H54 (cell line): ENCODE data around the gene LARP1.

Experiments used
- DNase-seq: peaks from one replicate; pipeline ENCODE4 v3.0.0; 2011; ENCODE audit warnings: low spot score, mixed read lengths; ENCODE audit not compliant: insufficient read length
- FAIRE-seq: peaks from 3 replicates; lab custom pipeline; 2011; peaks lifted over from hg19 to GRCh38; lab: Jason Lieb, UNC
- POLR2A ChIP-seq: IDR thresholded peaks from 2 replicates; pipeline ENCODE4 v1.6.1; 2011; ENCODE audit warnings: low read depth, mild to moderate bottlenecking, low read length

Gene LARP1

DNA sequence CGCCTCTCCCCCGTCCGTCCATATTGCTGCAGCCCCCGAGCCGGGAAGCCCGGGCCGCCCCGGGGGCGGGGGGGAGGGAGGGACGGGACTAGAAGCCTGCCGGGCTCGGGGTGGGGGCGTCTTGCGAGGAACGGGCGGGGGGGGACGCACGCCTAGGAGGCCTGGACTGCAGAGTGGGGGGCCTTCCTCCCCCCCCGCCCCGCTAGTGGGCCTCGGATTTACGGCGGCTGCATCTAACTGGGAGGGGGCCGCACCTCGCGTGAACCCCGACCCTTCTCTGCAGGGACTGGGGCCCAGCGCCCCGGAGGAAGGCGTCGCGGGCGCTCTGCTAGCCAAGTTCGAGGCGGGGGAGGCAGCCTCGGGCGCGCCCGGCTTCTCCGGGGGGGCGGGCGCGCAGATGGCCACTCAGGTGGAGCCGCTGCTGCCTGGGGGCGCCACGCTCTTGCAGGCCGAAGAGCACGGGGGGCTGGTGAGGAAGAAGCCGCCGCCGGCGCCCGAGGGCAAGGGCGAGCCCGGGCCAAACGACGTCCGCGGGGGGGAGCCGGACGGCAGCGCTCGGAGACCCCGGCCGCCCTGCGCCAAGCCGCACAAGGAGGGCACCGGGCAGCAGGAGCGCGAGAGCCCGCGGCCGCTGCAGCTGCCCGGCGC, at the start of gene LARP1:
Gene LARP1, plus strand, starts transcription at position 17 of the 648 bp plus-strand sequence. Its CDS starts 381 bp downstream, at position 398.
- FAIRE-seq (no peak), DNase-seq (peak; percentile 26)
- no peak; the same call in 1 of the 2 replicates for TF ChIP-seq POLR2A

DNA sequence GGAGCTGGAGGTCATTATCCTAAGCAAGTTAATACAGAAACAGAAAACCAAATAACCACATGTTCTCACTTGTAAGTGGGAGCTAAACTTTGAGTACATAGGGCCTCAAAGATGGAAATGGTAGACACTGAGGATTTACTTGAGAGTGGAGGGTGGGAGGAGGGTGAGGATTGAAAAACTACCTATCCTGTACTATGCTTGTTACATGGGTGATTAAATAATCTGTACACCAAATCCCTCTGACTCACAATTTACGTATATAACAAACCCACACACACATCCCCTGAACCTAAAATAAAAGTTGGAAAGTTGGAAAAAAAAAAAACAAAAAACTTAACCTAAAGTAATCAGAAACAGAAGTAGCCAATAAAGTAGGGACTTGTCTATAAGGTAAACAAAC, 48.8 kb upstream of the LARP1 start:
- no peak for DNase-seq
- no peak for FAIRE-seq
- no peak for TF ChIP-seq POLR2A

DNA sequence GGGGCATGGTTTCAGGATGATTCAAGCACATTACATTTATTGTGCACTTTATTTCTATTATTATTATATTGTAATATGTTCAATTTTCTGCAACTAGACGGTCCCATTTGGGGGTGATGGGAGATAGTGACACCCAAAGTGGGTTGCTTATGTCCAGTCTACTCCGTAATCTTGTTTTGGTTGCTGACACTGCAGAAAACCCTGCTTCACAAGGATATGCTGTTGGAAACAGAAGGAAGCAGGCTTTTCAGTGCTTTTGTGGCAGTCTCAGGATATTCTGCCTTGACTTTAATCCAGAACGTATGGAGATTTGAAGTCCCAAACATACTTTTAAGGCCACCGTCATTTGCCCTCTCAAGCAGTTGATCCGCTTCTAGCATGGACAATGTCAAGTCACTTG, 47.5 kb upstream of the LARP1 start:
- DNase-seq = no peak
- FAIRE-seq = no peak

GRCh38 chr5:154708207-154708606, 47.0 kb upstream of the LARP1 start:
- DNase-seq = no peak
- TF ChIP-seq POLR2A = no peak
- no peak for FAIRE-seq

More for the DNA sequence above, 47.5 kb upstream of the LARP1 start:
- no peak for TF ChIP-seq POLR2A

- DNase-seq = no peak
- FAIRE-seq = no peak
- TF ChIP-seq POLR2A = no peak
Observed at GRCh38 chr5:154708846-154709245, 46.3 kb upstream of the LARP1 start.

- FAIRE-seq (no peak), DNase-seq (no peak)
- TF ChIP-seq POLR2A = no peak
Observed at GRCh38 chr5:154709368-154710305, 45.5 kb upstream of the LARP1 start.

GRCh38 chr5:154712518-154713437, 42.4 kb upstream of the LARP1 start:
- TF ChIP-seq POLR2A = no peak
- no peak for FAIRE-seq

GRCh38 chr5:154713615-154714125, 41.5 kb upstream of the LARP1 start:
- FAIRE-seq = no peak
- TF ChIP-seq POLR2A = no peak

More at GRCh38 chr5:154712518-154713437, 42.4 kb upstream of the LARP1 start:
- no peak for DNase-seq

GRCh38 chr5:154714266-154714986, 40.8 kb upstream of the LARP1 start:
- TF ChIP-seq POLR2A = no peak

More at GRCh38 chr5:154713615-154714125, 41.5 kb upstream of the LARP1 start:
- DNase-seq = no peak

DNA sequence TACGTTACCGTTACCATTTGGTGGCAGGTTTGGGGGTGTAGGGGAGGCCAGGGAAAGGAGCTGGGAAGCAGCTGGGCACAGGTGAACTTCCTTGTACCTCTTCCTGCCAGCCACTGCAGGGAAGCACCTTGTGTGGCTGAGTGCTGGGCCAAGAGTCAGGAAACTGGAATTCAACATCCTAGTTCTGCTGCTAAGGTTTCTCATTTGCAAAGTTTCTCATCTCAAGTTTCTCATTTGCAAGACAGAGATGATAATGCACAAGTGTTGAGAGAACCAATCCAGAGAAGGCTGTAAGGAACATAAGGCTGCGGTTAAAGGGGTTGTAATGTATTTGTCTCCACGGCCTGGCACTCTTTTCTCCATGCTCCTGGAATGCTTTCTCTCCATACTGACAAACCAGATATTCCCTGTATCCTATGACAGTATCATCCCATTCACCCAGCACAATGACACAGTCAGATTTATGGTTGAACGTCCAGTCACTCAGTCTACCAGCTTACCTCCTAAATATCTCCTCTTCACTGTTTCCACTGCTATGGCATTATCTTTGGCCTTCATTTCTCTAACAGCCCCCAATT, 33.6 kb upstream of the LARP1 start:
- no peak for FAIRE-seq
- no peak for TF ChIP-seq POLR2A
- DNase-seq = no peak

More at GRCh38 chr5:154714266-154714986, 40.8 kb upstream of the LARP1 start:
- FAIRE-seq = no peak
- no peak for DNase-seq

DNA sequence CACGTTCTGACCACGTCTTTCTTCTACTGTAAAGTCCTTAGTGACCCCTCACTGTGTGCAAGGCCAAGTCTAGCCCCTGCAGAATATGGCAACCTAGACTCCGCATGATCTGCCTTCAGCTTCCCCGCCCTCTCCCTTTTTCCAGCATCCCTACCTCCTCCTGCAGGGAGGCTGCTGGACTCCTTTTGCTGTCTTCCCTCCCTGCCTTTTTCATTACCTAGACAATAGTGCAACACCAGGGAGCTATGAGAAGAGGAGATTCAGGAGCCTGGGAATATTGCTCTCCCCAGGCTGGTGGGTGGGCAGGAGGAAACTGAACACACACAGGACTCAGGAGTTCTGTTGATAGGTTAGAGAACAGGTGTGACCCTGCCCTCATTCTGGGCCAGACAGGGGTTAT, 33.1 kb upstream of the LARP1 start:
- FAIRE-seq = no peak
- DNase-seq = no peak
- no peak for TF ChIP-seq POLR2A

DNA sequence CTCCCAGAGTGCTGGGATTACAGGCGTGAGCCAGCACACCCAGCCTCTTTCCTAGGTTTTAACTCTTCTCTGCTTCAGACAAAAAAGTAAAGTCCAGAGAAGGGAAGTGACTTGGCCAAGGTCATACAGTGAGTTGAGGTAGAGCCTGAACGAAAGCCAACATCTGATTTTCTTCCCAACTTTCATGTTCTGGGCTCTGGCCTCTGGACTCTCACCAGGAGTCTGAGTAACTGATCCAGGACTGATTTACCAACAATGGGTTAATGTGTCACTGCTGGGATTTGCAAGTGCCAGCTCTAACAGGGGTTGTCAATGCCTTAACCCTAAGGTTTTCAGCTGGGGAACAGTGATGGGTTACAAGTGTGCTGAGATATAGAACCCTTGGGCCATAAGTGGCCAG, 32.2 kb upstream of the LARP1 start:
- DNase-seq = no peak
- no peak for TF ChIP-seq POLR2A
- no peak for FAIRE-seq
